OCI-LY1 (cell line): ENCODE measurements around the gene CD300LG.

ENCODE experiments used
- H2AFZ ChIP-seq: fragments of 200-600 bp; sonication (generic), shearing (Covaris generic); 2 replicates; pipeline ENCODE4 v1.6.0; 2014; ENCODE audit warnings: antibody characterized with exemption, mild to moderate bottlenecking, low read length
- H3F3A ChIP-seq: fragments of 200-600 bp; sonication (generic), shearing (Covaris generic); 2 replicates; pipeline ENCODE4 v1.6.0; 2014; ENCODE audit warnings: mild to moderate bottlenecking, antibody characterized with exemption, low read length, moderate library complexity; ENCODE audit not compliant: insufficient read depth
- H3K27ac ChIP-seq: fragments of 200-600 bp; sonication (generic); 2 replicates; pipeline ENCODE4 v1.5.1; 2014; ENCODE audit warnings: low read length, mixed run types, mild to moderate bottlenecking, low read depth; ENCODE audit not compliant: poor library complexity, severe bottlenecking
- H3K27me3 ChIP-seq: fragments of 200-600 bp; sonication (generic); 2 replicates; pipeline ENCODE4 v1.6.0; 2014; ENCODE audit warnings: antibody characterized with exemption, mild to moderate bottlenecking, low read length, moderate library complexity; ENCODE audit not compliant: insufficient read depth
- H3K36me3 ChIP-seq: fragments of 200-600 bp; sonication (generic); 2 replicates; pipeline ENCODE4 v1.6.1; 2014; ENCODE audit warnings: mild to moderate bottlenecking, antibody characterized with exemption, low read length, moderate library complexity, mixed read lengths; ENCODE audit not compliant: insufficient read depth
- H3K4me1 ChIP-seq: fragments of 200-600 bp; sonication (generic); 2 replicates; pipeline ENCODE4 v1.5.1; 2014; ENCODE audit warnings: mild to moderate bottlenecking, low read length, moderate library complexity; ENCODE audit not compliant: insufficient read depth, severe bottlenecking
- H3K4me2 ChIP-seq: fragments of 200-600 bp; sonication (generic), shearing (Covaris generic); 2 replicates; pipeline ENCODE4 v1.6.1; 2014; ENCODE audit warnings: low read length
- H3K4me3 ChIP-seq: fragments of 200-600 bp; sonication (generic); 2 replicates; pipeline ENCODE4 v1.5.1; 2014; ENCODE audit warnings: low read length, low read depth, mild to moderate bottlenecking, mixed read lengths; ENCODE audit not compliant: poor library complexity, severe bottlenecking
- H3K79me2 ChIP-seq: fragments of 200-600 bp; shearing (Covaris generic); 2 replicates; pipeline ENCODE4 v1.6.1; 2016; ENCODE audit warnings: mixed run types, low read length, mixed read lengths; ENCODE audit not compliant: insufficient read depth
- H3K9ac ChIP-seq: fragments of 200-600 bp; sonication (generic), shearing (Covaris generic); 2 replicates; pipeline ENCODE4 v1.6.1; 2014; ENCODE audit warnings: mild to moderate bottlenecking, low read length, mixed read lengths
- H3K9me2 ChIP-seq: fragments of 200-600 bp; sonication (generic), shearing (Covaris generic); 2 replicates; pipeline ENCODE4 v1.6.1; 2014; ENCODE audit warnings: low read depth, mild to moderate bottlenecking, low read length, mixed read lengths
- H3K9me3 ChIP-seq: fragments of 200-600 bp; shearing (Covaris generic); 2 replicates; pipeline ENCODE4 v1.6.1; 2014; ENCODE audit warnings: low read length, mixed read lengths
- H4K20me1 ChIP-seq: fragments of 200-600 bp; sonication (generic), shearing (Covaris generic); 2 replicates; pipeline ENCODE4 v1.6.0; 2016; ENCODE audit warnings: mild to moderate bottlenecking, low read length; ENCODE audit not compliant: insufficient read depth
- CTCF ChIP-seq: fragments of 200-600 bp; sonication (generic), shearing (Covaris generic); IDR thresholded peaks from 2 replicates; pipeline ENCODE4 v1.5.1; 2017; ENCODE audit warnings: mild to moderate bottlenecking, antibody characterized with exemption, low read length, moderate library complexity, mixed read lengths
- EZH2 ChIP-seq: fragments of 200-600 bp; sonication (generic), shearing (Covaris generic); IDR thresholded peaks from 2 replicates; pipeline ENCODE4 v1.8.0; 2017; ENCODE audit warnings: borderline replicate concordance, mixed run types, mild to moderate bottlenecking, antibody characterized with exemption, low read length, moderate library complexity, mixed read lengths

CD300LG gene

GRCh38 chr17:43871946-43872690 is 25.1 kb downstream of the CD300LG start:
- Histone ChIP-seq H3K4me1 (no peaks in the 10 kb centered on the region), H3K27ac (no peak overlapping the region), H3K79me2 (no peaks in the 10 kb centered on the region), H4K20me1 (no peaks in the 10 kb centered on the region), H3K36me3 (no peaks in the 10 kb centered on the region), H3K9me2 (no peaks in the 10 kb centered on the region), H3F3A (no peaks in the 10 kb centered on the region), H3K4me2 (0 out of 2 replicates have a peak overlapping the region, but pooled peaks have one; percentile 26), H3K4me3 (no peak overlapping the region), H3K9me3 (no peaks in the 10 kb centered on the region), H3K27me3 (peaks cover 9% of the 10 kb centered on the region; the same call in 1 of the 2 replicates), H3K9ac (no peak overlapping the region), H2AFZ (no peak overlapping the region)
- TF ChIP-seq CTCF (no peak), EZH2 (no peak)

- no peak overlapping the region for H3K4me3 ChIP-seq
- TF ChIP-seq EZH2 (no peak), CTCF (no peak)
Observed at GRCh38 chr17:43873091-43873490, 26.1 kb downstream of the CD300LG start.

GRCh38 chr17:43873815-43874214 is 26.8 kb downstream of the CD300LG start:
- Histone ChIP-seq H3K9me3 (no peaks in the 10 kb centered on the region), H3F3A (no peaks in the 10 kb centered on the region), H2AFZ (no peak overlapping the region), H3K4me3 (no peak overlapping the region), H3K36me3 (no peaks in the 10 kb centered on the region), H3K79me2 (no peaks in the 10 kb centered on the region), H3K27ac (no peak overlapping the region), H4K20me1 (no peaks in the 10 kb centered on the region), H3K27me3 (peaks cover under 1% of the 10 kb centered on the region; the same call in 1 of the 2 replicates), H3K9ac (no peak overlapping the region), H3K9me2 (no peaks in the 10 kb centered on the region), H3K4me2 (no peak overlapping the region), H3K4me1 (no peaks in the 10 kb centered on the region)
- TF ChIP-seq EZH2 (no peak), CTCF (no peak)

More at GRCh38 chr17:43873091-43873490, 26.1 kb downstream of the CD300LG start:
- H3K27ac ChIP-seq = no peak overlapping the region
- no peaks in the 10 kb centered on the region for H4K20me1 ChIP-seq
- H2AFZ ChIP-seq = no peak overlapping the region
- H3K79me2 ChIP-seq = no peaks in the 10 kb centered on the region
- H3K27me3 ChIP-seq = peaks cover 7% of the 10 kb centered on the region; the same call in 1 of the 2 replicates
- no peaks in the 10 kb centered on the region for H3K36me3 ChIP-seq
- no peaks in the 10 kb centered on the region for H3K9me2 ChIP-seq
- no peak overlapping the region for H3K4me2 ChIP-seq
- H3K9me3 ChIP-seq = no peaks in the 10 kb centered on the region
- no peaks in the 10 kb centered on the region for H3K4me1 ChIP-seq
- H3F3A ChIP-seq = no peaks in the 10 kb centered on the region
- no peak overlapping the region for H3K9ac ChIP-seq
